ENCODE measurements around the gene CDH4.
"Not testable (repeated sequence)": the region's sequence is repeated elsewhere in the genome, so short reads cannot be mapped to it uniquely, and the experiment has no call there.

Gene CDH4

DNA sequence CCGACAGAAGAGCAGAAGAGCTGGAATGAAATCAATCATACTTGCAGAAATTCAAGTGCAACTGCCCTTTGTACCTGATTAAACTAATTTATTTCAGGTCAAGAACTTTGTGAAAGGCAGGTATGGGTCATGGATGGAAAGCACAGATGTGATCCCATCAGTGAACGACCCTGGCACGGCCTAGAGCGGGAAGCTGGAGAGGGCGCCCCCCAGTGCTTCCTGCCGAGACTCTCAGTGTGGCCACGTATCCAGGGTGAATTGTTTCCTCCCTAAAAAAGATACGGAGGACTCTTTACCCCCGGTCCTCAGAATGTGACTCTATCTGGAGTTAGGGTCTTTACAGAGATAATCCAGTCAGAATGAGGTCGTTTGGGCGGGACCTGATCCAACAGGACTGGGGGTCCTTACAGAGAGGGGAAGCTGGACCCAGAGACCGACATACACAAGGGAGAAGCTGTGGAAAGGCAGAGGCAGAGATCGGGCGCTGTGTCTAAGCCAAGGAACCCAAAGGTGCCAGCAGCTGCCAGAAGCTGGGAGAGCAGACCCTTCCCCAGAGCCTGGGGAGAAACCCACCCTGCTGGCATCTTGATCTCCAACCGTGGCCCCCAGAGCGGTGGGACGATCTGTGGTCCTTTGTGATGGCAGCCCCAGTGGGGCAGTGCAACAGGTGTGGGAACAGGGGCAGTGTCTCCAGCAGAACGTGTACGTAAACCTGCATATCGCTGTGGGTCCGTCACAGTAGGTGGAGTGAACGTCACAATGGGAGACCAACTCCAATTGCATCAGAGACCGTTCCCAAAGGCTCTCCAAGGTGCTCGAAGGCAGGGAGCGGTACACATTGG is 721.7 kb downstream of the CDH4 start:
- Mint-ChIP-seq H3K27ac (no peak overlapping the region), H3K4me1 (ENCODE audit: low read depth) (no peaks in the 10 kb centered on the region)

DNA sequence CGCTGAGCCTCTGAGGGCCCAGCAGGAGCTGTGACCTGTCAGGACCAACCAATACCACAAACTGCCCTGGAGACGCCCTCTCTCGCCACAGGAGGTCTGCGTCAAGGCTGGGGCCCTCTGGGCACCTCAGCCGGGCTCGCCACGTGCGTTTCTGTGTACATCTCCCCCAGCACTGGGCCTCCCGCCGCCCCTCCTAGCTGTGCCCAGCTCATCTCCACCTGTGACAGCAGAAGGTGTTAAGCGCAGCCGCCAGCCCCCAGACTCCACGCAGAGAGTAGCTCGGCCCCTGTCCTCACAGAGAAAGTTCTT is 722.2 kb downstream of the CDH4 start:
- Mint-ChIP-seq H3K27me3 (ENCODE audit: low read depth) (no peaks in the 10 kb centered on the region), H3K36me3 (ENCODE audit: low read depth) (peaks cover 11% of the 10 kb centered on the region), H3K4me3 (no peak overlapping the region), H3K27ac (no peak overlapping the region), H3K4me1 (ENCODE audit: low read depth) (no peaks in the 10 kb centered on the region), H3K9me3 (no peaks in the 10 kb centered on the region)
- no peak for DNase-seq (ENCODE audit: low spot score)

More for the DNA sequence above, 721.7 kb downstream of the CDH4 start:
- no peaks in the 10 kb centered on the region for H3K27me3 Mint-ChIP-seq (ENCODE audit: low read depth)
- H3K36me3 Mint-ChIP-seq (ENCODE audit: low read depth), result peaks cover 11% of the 10 kb centered on the region
- DNase-seq (ENCODE audit: low spot score), result no peak
- H3K9me3 Mint-ChIP-seq, result no peaks in the 10 kb centered on the region
- H3K4me3 Mint-ChIP-seq, result no peak overlapping the region

DNA sequence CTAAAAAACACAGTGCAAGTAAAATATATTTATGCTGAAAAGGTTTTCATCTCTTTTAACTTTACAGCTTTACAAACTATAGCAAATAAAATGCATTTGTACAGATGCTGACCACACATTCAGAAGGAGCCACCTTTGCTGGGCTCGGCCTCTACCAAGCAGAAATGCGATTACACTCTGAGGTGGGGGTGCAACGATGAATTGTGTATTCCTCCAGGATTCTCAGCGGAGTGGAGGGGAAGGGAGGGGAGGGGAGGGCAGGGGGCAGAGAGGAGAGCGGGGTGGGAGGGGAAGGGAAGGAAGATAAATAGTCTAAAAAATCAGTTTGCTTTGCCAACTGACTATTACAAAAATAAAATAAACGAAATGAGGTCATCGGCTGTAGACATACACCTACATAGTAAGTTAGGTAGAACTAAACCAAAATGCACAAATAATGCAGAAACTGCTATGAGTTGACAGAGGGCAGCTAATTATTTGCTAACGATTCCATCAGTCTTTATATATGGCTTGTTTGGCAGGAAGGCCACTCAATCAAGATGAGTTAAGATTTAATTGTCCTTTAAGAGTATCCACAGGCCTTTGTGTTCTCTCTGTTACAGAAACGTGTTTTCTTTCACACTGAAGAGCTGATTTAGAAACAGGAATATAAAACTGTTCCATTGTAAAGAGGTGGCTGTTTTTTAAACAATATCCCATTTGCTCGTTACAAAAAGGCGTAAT is 723.5 kb downstream of the CDH4 start:
- peaks cover 14% of the 10 kb centered on the region for H3K36me3 Mint-ChIP-seq (ENCODE audit: low read depth)
- H3K9me3 Mint-ChIP-seq, result no peaks in the 10 kb centered on the region
- DNase-seq (ENCODE audit: low spot score), result no peak

DNA sequence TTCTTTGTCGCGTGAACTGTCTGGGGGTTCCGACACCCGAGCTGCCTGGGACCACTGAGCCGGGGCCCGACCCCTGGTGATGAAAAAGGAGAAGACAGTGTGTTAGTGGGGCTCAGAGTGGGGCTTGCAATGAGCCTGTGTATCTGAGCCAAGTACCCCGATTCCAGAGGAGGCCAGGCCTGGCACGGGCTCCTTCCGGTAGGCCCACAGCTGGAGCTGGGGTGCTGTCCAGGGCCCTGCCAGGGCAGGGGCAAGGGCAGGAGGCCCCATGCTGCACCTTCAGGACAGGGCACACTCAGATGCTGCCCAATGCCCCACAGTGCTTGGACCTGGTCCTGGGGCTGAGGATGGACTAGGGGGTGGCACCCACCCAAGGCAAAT is 724.2 kb downstream of the CDH4 start:
- Mint-ChIP-seq H3K4me1 (ENCODE audit: low read depth) (peaks cover 1% of the 10 kb centered on the region), H3K9me3 (peaks cover 2% of the 10 kb centered on the region), H3K4me3 (no peak overlapping the region), H3K27ac (no peak overlapping the region), H3K27me3 (ENCODE audit: low read depth) (no peaks in the 10 kb centered on the region), H3K36me3 (ENCODE audit: low read depth) (peaks cover 21% of the 10 kb centered on the region)
- DNase-seq (ENCODE audit: low spot score), result no peak

More for the DNA sequence above, 723.5 kb downstream of the CDH4 start:
- Mint-ChIP-seq H3K4me3 (no peak overlapping the region), H3K27me3 (ENCODE audit: low read depth) (no peaks in the 10 kb centered on the region), H3K4me1 (ENCODE audit: low read depth) (no peaks in the 10 kb centered on the region), H3K27ac (no peak overlapping the region)

DNA sequence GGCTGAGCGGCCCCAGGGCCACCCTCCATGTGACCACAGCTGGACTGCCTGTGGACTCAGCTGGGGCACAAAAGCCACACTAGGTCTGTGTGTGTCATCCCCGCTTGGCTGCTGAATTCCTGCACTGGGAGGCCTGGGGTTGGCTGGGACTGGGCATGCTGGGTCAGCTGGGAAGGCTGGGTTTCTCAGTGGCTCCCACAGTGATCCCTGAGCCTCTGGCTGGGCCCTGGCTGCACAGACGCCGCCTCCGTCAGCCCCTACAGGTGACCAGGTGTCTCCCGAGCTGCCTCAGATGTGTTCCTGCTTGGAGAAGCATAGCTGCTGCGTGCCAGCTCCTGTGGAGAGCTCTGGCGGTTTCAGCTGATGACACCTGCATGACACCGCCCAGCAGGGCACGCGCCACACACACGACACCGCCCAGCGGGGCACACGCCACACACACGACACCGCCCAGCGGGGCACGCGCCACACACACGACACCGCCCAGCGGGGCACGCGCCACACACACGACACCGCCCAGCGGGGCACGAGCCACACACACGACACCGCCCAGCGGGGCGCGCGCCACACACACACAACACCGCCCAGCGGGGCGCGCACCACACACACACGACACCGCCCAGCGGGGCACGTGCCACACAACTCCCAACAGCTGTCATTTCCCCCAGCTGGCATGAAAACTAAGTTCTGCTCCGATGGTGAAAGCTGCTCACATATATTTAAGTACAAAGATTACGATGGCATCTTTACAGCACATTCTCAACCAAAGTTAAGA is 724.8 kb downstream of the CDH4 start:
- Mint-ChIP-seq H3K9me3 (peaks cover 5% of the 10 kb centered on the region), H3K4me3 (no peak overlapping the region), H3K36me3 (ENCODE audit: low read depth) (peaks cover 24% of the 10 kb centered on the region), H3K27ac (no peak overlapping the region), H3K4me1 (ENCODE audit: low read depth) (peaks cover 4% of the 10 kb centered on the region), H3K27me3 (ENCODE audit: low read depth) (no peaks in the 10 kb centered on the region)
- no peak for DNase-seq (ENCODE audit: low spot score)

GRCh38 chr20:61977419-61977786 is 725.3 kb downstream of the CDH4 start:
- no peaks in the 10 kb centered on the region for H3K27me3 Mint-ChIP-seq (ENCODE audit: low read depth)
- peaks cover 10% of the 10 kb centered on the region for H3K9me3 Mint-ChIP-seq
- no peak for DNase-seq (ENCODE audit: low spot score)
- peaks cover 27% of the 10 kb centered on the region for H3K36me3 Mint-ChIP-seq (ENCODE audit: low read depth)
- H3K4me3 Mint-ChIP-seq, result no peak overlapping the region
- H3K27ac Mint-ChIP-seq, result no peak overlapping the region
- H3K4me1 Mint-ChIP-seq (ENCODE audit: low read depth), result peaks cover 9% of the 10 kb centered on the region

DNA sequence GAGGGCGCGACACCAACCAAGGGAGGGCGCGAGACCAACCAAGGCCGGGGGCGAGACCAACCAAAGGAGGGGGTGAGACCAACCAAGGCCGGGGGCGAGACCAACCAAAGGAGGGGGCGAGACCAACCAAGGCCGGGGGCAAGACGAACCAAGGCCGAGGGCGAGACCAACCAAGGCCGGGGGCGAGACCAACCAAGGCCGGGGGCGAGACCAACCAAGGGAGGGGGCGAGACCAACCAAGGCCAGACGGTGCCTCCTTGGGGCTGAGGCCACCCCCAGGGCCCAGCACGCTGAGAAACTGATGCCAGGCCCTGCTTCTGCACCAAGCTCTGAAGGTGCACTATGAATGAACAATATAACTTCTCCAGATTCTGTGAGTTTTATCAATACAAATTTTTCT is 726.4 kb downstream of the CDH4 start:
- Mint-ChIP-seq H3K4me3 (no peak overlapping the region), H3K9me3 (peaks cover 10% of the 10 kb centered on the region), H3K27me3 (ENCODE audit: low read depth) (no peaks in the 10 kb centered on the region), H3K36me3 (ENCODE audit: low read depth) (peaks cover 29% of the 10 kb centered on the region), H3K27ac (no peak overlapping the region), H3K4me1 (ENCODE audit: low read depth) (peaks cover 9% of the 10 kb centered on the region)
- DNase-seq (ENCODE audit: low spot score), result no peak

- peaks cover 9% of the 10 kb centered on the region for H3K4me1 Mint-ChIP-seq (ENCODE audit: low read depth)
- no peak overlapping the region for H3K4me3 Mint-ChIP-seq
- no peak overlapping the region for H3K27ac Mint-ChIP-seq
- peaks cover 10% of the 10 kb centered on the region for H3K9me3 Mint-ChIP-seq
- no peaks in the 10 kb centered on the region for H3K27me3 Mint-ChIP-seq (ENCODE audit: low read depth)
- DNase-seq (ENCODE audit: low spot score), result no peak
- peaks cover 32% of the 10 kb centered on the region for H3K36me3 Mint-ChIP-seq (ENCODE audit: low read depth)
Observed at GRCh38 chr20:61979090-61979489, 727.0 kb downstream of the CDH4 start.

DNA sequence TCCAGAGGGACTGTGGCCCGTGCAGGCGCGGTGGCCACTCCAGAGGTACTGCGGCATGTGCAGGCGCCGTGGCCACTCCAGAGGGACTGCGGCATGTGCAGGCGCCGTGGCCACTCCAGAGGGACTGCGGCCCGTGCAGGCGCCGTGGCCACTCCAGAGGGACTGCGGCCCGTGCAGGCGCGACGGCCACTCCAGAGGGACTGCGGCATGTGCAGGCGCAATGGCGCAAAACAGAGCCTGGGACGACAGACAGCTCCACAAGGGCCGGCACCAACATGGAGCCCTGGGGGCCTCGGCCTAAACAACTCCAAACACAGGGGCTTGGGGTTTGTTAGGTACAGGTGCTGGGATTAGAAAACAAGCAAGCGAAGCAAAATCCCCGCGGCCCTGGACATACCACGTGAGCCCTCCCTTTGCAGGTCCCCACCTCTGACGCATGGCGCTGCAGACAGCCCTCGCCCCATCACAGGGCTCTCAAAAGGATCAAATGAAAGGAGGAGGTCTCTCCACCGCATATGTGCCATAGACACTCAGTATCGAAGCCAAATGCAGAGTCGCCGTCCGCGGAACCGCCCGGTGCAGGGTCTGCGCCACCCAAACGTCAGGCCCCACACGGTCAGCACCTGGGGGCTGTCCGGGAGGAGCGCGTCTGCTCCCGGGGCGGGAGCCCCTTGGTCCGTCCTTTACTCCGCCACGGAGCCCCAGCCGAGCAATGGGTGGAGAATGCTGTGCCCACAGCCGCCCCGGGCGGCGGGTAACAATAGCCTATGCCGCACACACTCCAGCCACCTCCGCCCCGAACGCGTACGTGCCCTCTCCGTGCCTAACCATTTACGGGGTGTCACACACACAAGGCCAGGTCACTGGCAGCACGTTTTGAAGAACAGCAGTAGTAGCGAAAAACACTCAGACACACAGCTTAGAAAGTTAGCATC is 727.9 kb downstream of the CDH4 start:
- Mint-ChIP-seq H3K27ac (no peak overlapping the region), H3K4me1 (ENCODE audit: low read depth) (peaks cover 9% of the 10 kb centered on the region), H3K36me3 (ENCODE audit: low read depth) (peaks cover 37% of the 10 kb centered on the region), H3K27me3 (ENCODE audit: low read depth) (no peaks in the 10 kb centered on the region), H3K4me3 (no peak overlapping the region), H3K9me3 (peaks cover 10% of the 10 kb centered on the region)
- no peak for DNase-seq (ENCODE audit: low spot score)

GRCh38 chr20:61980647-61981583 is 728.9 kb downstream of the CDH4 start:
- H3K36me3 Mint-ChIP-seq (ENCODE audit: low read depth), result peaks cover 43% of the 10 kb centered on the region
- H3K9me3 Mint-ChIP-seq, result peaks cover 10% of the 10 kb centered on the region
- H3K4me3 Mint-ChIP-seq, result no peak overlapping the region
- H3K4me1 Mint-ChIP-seq (ENCODE audit: low read depth), result peaks cover 9% of the 10 kb centered on the region
- H3K27ac Mint-ChIP-seq, result peak overlapping the region; percentile 81
- no peak for DNase-seq (ENCODE audit: low spot score)
- no peaks in the 10 kb centered on the region for H3K27me3 Mint-ChIP-seq (ENCODE audit: low read depth)

DNA sequence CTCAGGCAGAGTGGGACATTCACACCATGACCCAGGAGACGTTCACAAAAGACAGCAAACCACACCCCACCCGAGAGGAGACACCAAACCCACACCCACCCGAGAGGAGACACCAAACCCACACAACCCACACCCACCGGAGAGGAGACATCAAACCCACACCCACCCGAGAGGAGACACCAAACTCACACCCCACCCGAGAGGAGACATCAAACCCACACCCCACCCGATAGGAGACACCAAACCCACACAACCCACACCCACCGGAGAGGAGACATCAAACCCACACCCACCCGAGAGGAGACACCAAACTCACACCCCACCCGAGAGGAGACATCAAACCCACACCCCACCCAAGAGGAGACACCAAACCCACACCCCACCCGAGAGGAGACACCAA is 729.6 kb downstream of the CDH4 start:
- not testable (repeated sequence) for H3K4me3 Mint-ChIP-seq; H3K27me3 Mint-ChIP-seq (ENCODE audit: low read depth); H3K4me1 Mint-ChIP-seq (ENCODE audit: low read depth); DNase-seq (ENCODE audit: low spot score)
- Mint-ChIP-seq H3K9me3 (peaks cover 14% of the 10 kb centered on the region), H3K36me3 (ENCODE audit: low read depth) (peaks cover 47% of the 10 kb centered on the region), H3K27ac (peak overlapping the region; percentile 81)

GRCh38 chr20:61982191-61982950 is 730.3 kb downstream of the CDH4 start:
- H3K36me3 Mint-ChIP-seq (ENCODE audit: low read depth), result peaks cover 54% of the 10 kb centered on the region

More at GRCh38 chr20:61982191-61982950, 730.3 kb downstream of the CDH4 start:
- Mint-ChIP-seq H3K4me1 (ENCODE audit: low read depth) (peaks cover 9% of the 10 kb centered on the region), H3K4me3 (no peak overlapping the region), H3K27me3 (ENCODE audit: low read depth) (no peaks in the 10 kb centered on the region), H3K9me3 (peaks cover 19% of the 10 kb centered on the region), H3K27ac (peak overlapping the region; percentile 73)
- DNase-seq (ENCODE audit: low spot score), result no peak
